Medulla oblongata (tissue), 1 donor: ENCODE measurements around the gene ORMDL2.
A peak's percentile ranks its signal among the peaks of the same experiment; 100 is the strongest.
"Not testable (repeated sequence)": the region's sequence is repeated elsewhere in the genome, so short reads cannot be mapped to it uniquely, and the experiment has no call there.

Experiments
- DNase-seq: peaks from one replicate; pipeline ENCODE4 v3.0.0-alpha.2; 2015; ENCODE audit errors: extremely low spot score

Gene ORMDL2

DNA sequence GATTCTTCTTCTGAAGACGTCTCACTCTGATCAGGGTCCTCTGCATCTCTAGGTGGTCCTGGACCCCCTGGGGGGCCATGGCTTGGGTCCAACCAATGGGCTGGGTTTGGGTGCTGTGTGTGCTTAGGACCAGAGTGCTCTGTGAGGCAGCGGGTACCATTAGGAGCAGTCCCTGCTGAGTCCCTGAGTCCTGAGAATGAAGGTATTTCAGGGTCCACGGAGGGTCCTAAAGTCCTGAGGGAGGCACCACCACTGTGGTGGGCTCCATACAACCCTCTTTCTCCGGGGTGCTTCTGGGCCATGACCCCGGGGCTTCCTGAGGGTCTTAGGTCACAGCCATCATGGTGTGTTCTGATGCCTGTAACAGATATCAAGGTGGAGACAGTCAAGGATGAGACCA is 10.5 kb downstream of the ORMDL2 start:
- DNase-seq: no peak

DNA sequence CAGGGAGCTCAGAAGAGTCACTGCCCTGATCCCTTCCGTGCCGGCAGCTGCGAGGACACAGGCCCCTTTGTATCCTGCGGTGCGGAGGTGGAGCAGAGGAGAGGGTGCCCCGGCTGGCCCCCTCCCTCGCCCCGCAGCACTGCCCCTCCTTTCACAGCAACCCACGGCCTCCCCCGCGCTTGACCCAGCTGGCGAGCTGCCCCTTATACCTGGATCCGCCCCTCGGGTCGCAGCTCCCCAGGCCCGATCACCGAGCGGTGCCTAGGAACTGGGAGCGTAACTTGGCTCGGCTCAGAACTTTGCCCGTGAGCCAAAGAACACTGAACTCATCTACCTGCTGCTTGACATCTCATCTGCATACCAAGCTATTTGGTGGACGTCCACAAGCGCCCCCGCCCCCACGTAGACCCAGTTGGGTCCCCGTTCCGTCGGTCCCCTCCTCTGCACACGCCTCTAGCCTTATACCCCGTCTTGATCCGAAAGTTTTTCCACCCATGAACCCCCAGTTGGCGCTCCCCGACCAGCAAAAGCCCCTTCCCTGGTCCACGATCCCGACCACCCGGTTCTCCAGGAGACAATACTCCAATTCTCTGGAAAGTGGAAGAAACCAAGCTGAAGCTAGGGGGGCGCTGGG is 12.2 kb downstream of the ORMDL2 start:
- DNase-seq: no peak

DNA sequence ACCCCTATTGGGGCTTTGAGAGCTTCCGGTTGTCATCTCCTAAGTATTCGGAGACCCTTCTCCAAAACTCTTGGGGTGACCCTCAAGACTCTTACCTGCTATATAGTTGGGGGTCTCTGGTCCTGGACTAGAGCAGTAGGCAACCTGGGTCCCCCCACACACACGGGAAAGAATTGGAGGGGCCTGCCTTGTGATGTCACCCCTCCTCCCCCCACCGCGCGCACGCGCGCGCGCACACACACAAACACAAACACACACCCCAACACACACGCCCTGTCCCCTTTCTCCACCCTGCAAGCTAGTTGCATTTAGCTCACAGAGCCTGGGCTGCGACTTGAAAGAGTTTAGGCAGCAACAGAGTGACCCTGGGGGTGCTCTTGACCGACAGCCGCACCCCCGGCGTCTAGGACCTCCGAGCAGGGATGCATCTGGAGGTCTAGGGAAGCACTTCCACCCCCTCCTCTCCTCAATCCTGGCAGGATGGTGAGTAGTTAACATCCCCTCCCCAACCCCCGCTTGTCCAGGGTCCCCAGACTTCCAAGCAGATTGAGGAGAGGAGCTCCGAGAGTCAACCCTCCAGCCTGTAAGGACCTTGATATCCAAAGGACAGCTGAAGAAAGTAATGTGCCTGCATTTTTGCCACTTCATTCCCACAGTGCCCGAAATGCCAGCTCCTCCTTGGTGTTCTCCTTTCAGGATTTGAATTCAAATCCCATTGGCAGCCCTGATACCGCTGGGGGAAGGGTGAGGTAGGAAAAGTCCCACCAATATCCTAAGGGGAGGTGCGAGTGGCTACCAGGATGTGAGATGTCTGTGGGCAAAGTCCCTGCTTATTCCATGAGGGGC is 13.0 kb downstream of the ORMDL2 start:
- DNase-seq: peak; percentile 85

DNA sequence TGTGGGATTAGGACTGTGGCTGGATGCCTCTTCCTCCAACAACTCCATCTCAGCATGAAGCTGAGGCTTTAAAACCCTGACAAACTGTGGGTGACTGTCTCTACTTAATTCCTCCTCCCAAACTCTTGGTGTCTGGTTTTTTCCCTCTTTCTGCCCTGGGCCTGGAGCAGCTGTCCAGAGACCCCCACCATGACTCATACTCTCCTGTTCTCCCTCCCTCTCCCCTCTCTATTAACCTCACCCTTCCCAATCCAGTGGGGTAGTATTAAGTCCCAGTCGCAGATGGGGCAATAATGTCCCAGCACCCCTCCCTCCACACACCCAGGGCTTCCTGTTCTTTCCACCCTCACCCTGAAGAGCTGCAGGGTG is 13.6 kb downstream of the ORMDL2 start:
- DNase-seq: no peak

DNA sequence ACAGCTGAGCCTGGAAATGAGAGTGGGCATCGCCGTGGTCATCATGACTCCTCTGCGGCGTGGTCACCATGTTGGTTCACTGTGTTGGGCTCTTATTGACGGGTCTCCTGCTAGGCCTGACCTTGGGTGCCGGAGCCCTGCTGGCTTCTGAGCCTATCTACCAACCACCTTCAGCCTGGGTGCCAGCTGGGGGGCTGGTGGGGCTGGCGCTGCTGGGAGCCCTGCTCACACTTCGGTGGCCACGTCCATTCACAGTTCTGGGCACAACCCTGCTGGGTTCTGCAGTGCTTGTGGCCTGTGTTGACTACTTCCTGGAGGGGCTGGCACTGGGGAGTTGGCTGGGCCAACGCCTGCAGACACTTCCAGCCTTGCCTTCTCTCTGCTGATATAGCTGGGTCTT is 15.2 kb downstream of the ORMDL2 start:
- DNase-seq: no peak

DNA sequence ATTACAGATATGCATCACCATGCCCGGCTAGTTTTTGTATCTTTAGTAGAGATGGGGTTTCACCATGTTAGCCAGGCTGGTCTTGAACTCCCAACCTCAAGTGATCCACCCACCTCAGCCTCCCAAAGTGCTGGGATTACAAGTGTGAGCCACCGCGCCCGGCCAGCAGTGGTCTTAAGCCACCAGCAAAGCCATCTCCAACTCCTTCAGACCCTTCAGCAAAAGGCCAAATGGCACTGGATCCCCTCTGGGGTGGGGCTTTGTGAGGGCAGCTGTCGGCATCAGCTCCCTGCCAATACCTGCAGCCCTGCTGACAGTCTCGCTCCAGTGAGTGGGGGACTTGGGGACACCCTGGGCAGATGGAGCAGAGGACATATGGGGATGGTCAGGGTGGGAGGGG is 16.6 kb downstream of the ORMDL2 start:
- DNase-seq: not testable (repeated sequence)

DNA sequence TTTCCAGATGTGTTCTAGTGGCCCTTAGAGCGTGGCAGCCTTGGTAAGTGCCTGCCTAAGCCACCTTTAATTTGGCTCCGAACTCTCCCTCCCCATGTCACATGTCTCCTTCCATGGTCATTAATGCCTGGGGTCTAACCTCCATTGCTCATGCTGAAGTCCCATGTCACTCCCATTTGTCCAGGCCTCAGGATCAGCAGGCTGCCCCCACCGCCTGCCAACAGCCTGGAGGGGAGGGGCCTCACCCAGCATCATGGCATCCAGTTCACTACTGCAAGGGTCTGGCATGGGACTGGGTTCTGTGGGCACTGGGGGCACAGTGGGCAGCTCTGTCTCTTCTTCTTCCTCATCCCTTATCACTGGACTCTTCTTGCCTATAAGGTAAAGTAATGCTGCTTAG is 20.5 kb downstream of the ORMDL2 start:
- no peak for DNase-seq

DNA sequence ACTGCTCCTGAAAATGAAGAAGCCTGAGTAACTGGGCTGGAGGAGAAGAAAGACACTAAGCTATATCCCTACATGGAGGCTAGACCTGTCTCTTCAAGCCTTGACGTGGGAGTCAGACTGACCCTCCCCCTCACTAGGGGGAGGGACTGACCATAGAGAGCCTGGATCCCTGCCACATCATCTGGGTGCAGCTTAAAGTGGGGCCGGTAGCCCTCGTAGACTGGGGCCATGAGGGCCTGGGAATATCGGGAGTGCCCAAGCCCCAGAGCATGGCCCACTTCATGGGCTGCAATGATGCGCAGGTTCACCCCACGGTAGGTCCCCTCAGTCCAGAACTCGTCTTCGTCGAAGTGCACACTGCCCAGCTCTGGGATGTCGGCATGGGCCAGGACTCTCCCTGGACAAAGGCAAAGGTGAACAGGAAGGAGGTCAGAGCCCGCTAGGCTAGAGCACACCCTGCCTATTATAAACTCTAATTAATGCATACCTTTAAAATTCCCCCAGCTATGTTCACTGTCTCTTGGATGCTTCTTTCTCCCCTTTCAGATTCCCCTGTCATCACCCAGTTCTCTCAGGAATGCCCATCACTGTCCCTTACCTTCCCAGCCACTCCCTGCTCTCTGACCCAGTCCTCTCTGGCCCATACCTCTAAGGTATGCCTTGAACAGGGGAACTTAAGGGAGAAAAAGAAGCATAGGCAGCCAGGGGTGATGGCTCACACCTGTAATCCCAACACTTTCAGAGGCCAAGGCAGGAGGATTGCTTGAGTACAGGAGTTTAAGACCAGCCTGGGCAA is 21.7 kb downstream of the ORMDL2 start:
- no peak for DNase-seq

DNA sequence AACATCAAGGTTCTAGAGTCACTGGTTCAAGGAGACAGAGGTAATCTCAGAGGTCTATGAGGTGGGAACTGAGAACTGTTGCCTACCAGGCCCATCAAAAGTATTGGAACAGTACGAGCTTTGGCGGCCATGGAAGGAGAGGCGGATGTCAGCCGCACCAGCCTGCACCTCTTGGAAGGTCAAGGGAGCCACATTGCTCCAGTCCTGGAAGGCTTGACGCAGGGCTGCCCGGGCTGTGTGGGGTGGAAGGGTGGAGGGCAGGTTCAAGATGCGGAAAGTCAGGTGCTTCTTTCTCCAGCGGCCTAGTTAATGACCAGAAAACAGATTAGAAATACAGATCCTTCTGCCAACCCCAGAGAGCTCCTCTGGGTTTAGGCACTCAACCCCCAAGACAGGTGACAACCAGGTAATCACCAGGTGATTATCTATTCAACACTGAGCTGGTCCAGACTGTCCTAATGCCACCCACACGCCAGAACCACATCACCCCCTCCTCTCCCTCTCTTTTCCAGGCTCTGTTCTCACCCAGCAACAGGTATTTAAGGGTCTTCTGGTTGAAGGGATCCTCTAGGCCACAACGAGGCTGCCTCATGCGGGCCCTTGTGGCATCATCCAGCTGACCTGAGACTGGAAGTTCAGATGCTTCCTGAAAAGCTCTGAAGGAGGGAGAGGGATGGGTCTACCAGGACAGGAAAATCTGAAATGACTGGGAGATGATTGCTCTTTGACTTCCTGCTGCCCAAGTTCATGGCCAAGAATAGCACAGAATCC is 22.9 kb downstream of the ORMDL2 start:
- no peak for DNase-seq

DNA sequence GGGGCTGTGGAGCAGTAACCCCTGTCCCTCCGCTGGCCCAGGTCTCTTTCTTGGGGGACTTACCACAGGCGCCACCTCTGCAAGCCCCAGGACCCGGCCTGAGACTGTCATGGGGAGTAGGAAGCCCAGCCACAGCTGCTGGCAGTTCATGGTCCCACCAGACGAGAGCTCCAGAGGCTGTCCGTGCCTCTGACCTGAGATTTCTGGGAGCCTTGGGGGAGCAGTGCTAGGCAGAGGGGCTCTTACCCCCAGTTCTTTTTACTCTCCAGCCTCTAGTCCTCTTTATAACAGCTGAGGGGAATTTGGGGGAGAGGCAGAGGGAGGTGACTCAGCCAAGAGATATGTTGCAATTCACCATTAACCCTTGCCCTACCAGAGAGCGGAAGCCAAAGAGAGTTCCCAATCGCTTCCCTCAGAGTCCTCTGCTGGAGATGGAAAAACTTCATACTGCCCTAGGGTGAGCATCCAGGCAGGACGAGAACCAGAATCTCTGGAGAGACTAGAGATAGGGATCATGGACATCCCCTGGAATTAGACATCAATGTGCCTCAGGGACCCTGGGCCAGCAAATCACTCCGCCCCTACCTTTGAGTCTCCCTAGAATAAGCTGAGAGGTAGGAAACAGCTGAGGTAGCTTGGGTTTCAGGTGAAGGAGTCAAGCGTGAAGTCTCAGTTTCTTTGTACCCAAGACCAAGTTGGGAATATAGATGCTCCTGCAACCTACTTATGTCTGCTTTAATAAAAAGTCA is 25.0 kb downstream of the ORMDL2 start, which contains the start of gene MMP19:
Gene MMP19, minus strand, starts transcription at position 256 of the 749 bp plus-strand sequence. Its CDS starts 106 bp downstream, at position 150.
- no peak for DNase-seq

DNA sequence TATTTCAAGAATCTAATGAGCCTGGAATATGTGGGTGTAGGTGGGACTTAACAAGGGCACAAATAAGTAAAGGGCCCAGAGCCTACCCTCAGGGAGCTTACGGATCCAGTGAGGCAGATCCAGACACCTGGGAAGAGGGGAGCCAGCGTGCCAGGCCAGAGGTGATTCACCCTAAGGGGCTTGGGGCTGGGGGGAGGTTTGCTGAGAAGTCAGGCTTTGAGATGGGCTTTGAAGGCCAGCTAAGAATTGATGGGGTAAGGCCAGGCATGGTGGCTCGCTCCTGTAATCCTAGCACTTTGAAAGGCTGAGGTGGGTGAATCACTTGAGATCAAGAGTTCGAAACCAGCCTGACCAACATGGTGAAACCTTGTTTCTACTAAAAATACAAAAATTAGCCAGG is 25.6 kb downstream of the ORMDL2 start:
- no peak for DNase-seq

DNA sequence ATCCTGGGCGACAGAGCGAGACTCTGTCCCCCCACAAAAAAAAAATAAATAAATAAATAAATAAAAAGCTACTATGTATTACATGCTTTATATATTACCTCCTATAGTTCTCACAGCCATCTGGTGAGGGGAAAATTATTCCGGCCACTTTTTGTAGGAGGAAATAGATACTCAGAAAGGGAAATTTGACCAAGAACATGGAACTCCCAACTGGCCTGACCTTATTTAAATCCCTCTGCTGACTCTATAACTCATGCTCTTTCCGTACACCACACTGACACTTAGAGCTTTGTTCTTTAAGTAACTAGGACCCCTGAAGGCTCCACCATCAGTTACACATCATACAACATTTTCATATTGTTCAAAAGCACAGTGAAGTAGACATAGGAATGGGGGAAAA is 27.1 kb downstream of the ORMDL2 start:
- DNase-seq: no peak

DNA sequence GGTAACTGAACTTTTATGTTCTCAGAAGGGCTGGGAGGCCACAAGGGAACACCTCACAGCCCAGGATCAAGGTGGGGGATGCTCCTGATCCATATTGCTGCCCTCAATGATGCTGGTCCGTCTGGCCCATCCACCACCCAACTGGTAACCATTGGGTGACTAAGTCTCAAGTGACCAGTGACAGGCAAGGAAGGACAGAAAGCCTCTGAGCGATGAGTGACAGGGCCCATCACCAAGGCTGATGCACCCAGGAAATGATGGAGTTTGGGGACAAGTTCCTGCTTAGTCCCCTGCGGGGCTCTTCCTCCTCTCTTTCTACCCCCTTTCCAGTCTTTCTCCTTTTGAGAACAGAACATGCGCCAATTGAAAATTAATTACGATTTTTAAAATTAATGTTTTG is 27.5 kb downstream of the ORMDL2 start:
- no peak for DNase-seq

DNA sequence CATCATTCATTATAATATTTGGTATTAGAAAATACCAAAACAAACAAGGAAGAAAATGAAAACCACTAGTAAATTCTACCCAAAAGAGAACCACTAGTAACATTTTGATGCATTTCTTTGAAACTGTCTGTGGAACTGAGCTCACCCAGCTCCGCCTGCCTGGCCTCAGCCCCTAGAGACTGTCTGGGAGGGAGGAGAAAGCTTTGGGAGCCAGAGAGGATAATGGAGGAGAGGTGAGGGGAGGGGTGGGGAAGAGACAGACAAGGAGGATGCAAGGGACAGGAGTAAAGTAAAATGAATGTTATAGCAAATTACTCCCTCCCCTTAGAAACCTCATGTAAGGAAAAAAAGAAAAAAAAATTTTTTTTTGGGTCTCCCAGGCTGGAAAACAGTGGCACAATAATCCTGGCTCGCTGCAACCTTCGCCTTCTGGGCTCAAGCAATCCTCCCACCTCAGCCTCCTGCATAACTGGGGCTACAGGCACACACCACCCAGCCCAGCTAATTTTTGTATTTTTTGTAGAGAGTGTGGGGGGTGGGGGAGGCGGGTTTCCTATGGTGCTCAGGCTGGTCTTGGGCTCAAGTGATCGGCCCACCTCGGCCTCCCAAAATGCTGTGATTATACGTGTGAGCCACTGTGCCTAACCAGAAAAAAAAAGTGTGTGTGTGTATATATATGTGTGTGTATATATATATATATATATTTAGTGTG is 28.1 kb downstream of the ORMDL2 start:
- DNase-seq: no peak

DNA sequence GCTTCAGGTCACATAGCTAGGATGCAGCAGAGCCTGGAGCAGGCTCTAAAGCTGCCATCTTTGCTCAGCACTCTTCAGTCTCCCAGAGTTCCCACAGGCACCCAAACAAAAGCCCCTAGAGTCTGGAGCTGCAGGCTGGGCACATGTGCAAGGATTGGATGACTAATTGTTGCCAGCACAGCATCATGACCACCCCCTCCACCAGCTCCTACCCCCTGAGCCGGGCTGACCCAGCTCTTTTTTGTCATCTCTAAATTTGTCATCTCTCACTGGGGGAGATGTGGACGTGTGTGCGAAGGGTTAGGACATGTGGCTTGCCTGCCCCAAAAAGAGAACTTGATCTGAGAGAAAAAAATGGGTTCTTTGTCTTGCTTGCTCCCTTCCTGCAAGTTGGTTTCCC is 29.2 kb downstream of the ORMDL2 start:
- no peak for DNase-seq

DNA sequence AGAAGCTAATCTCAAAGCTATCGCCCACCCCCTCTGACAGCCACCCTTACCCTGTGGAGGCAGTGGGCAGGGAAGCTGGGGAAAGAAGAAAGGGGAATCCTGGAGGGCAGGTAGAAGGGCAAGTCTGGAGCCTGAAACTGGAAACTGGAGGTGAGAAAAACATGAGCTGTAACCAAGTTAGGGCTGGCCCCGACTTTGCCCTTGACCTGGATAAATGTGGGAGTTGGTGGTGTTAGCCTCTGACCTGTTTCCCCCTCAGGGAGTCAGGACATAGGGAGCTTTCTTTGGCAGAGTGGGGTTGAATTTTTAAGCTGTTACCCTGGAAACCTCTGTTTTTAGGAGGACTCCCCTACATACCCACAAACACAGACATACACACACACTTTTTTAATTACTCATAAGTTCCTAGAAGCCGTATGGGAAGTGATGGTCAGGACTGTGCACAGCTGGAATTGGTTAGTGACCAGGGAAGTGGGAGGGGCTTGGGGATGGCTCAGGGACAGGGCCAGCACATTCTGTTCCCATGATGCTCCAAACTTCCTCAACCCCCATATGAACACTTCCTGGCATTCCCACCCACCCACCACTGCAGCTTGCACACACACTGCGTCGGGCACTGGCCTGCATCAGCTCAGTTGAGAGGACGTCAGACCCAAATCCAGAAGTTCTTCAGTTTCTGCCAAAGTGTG is 29.9 kb downstream of the ORMDL2 start:
- peak; percentile 49 for DNase-seq

DNA sequence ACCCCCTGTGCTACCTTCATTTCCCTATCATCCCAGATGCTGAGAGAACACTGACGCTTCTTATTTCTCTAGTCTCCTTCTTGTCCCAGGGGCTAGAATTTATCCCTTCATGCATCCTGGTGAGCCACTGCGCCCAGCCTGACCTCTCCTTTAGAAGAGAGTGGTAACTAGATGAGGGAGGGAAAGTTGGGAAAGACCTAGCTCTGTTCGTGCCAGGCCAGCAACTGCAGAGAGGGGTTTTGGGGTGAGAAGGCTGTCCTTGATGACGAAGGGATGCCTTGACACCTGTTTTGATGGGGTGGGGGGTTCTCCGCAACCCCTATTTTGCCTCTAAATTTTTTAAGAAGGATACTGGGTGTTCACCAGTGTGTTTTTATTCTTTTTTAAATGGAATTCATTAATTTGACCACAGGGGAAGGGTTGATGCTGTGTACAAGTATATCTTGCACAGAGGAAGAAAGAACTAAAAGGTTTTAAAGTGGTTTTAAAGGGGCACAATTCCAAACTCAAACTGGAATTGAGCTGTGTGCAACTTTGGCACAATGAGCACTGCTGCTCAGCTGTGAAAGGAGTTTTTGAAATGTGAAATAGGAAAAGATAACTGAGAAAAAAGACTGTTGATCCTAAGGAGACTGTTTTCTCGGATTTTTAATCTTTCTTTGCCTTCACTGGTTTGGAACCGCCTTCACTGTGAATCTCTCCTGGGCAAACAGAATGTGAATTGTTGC is 31.9 kb downstream of the ORMDL2 start:
- no peak for DNase-seq

DNA sequence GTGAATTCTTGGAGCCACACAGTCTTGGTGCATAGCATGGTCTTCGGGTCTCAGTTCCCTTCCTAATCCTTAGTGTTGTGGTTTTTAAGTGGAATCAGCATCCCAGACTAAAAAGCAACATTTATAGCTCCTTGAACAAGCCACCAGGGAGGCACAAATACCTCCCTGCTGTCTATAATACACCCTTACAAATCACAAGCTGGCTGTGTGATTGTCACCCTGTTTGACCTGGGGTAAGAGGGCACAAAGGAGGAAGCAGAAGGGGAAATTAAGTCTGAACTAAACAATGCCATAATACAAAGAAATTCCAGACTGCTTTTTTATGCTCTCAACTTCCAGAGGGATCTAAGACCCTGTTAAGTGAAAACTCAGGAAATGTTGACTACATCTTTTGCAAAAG is 32.6 kb downstream of the ORMDL2 start:
- no peak for DNase-seq

DNA sequence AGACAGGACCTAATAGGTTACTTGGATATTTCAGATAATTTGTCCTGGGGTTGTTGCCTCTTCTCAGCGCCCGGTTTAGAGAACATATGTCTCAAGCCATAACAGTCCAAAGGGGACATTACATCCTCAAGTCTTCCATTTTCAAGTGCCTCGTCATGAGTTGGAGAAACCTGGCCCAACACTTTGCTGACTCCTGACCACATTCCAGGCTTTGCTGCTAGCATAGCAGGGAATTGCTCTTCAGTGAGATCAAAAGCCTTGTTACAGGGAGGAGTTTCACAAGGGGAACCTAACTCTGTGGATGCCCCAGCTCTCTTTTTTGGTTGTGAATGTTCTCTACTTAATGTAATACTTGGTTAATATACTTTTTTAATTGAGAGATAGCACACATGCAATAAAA is 33.1 kb downstream of the ORMDL2 start:
- no peak for DNase-seq
